HepG2 (cell line): ENCODE data around the gene TNFAIP3. TPM values are rescaled to one million over a fixed set of nuclear protein-coding genes. Genes with fewer than 3 reads are reported as not detected.

Experiments used
- ATAC-seq: fragments of 200-7000 bp; cut with Tn5 transposase; 3 replicates; pipeline ENCODE4 v1.9.1; 2020; ENCODE audit warnings: mild to moderate bottlenecking, moderate library complexity
- BruUV-seq: library from RNA; stranded (reverse); fragments of 400-500 nt; replicated peaks from 2 replicates; lab custom pipeline; 2021; lab: Mats Ljungman, UMichigan
- CTCF ChIA-PET: fragments of 300-600 bp; formaldehyde crosslinking; extraction: SDS; loops from one replicate; lab custom pipeline; 2021; ENCODE audit warnings: low total read pairs, inconsistent platforms, low intra/inter-chr PET ratio; lab: Yijun Ruan, JAX
- POLR2A ChIA-PET: fragments of 350-600 bp; sonication (Branson Sonifier 250); formaldehyde crosslinking; loops from one replicate; lab custom pipeline; 2020; ENCODE audit warnings: antibody characterized with exemption, inconsistent platforms; lab: Yijun Ruan, JAX
- DNase-seq: peaks from one replicate; pipeline ENCODE4 v3.0.0-alpha.2; 2015; ENCODE audit warnings: low spot score
- FAIRE-seq: peaks from 3 replicates; lab custom pipeline; 2011; peaks lifted over from hg19 to GRCh38; lab: Jason Lieb, UNC
- H2AFZ ChIP-seq: one replicate; pipeline ENCODE4 v1.6.1; 2011; ENCODE audit warnings: low read length, inconsistent platforms
- H3K27ac ChIP-seq: fragments of 300-600 bp; 3 replicates; pipeline ENCODE4 v1.8.0; 2011; ENCODE audit warnings: mixed run types, mild to moderate bottlenecking, mixed read lengths, low read length, inconsistent platforms; ENCODE audit not compliant: insufficient read depth; ENCODE audit errors: extremely low read length
- H3K27me3 ChIP-seq, 2 experiments: fragments of 200-600 bp in 1 of 2; 2 replicates in 1 of 2; 3 replicates in 1 of 2; pipeline versions ENCODE4 v1.6.0 to v1.8.0; 2011; ENCODE audit warnings: low read length in 2 of 2, mild to moderate bottlenecking in 2 of 2, moderate library complexity in 2 of 2, inconsistent platforms in 1 of 2; ENCODE audit not compliant: insufficient read depth in 2 of 2, control insufficient read depth in 1 of 2
- H3K36me3 ChIP-seq, 2 experiments: fragments of 200-600 bp in 1 of 2; replicated peaks in 1 of 2; 2 replicates in 1 of 2; 3 replicates in 1 of 2; pipeline versions ENCODE4 v1.5.1 to v1.8.0; 2011; ENCODE audit warnings: low read length in 2 of 2, inconsistent platforms in 1 of 2; ENCODE audit not compliant: insufficient read depth in 2 of 2, control insufficient read depth in 1 of 2
- H3K4me1 ChIP-seq: 2 replicates; pipeline ENCODE4 v1.5.1; 2012; ENCODE audit warnings: low read length, inconsistent platforms; ENCODE audit not compliant: insufficient read depth
- H3K4me2 ChIP-seq: 2 replicates; pipeline ENCODE4 v1.6.0; 2011; ENCODE audit warnings: low read depth, low read length, inconsistent platforms
- H3K4me3 ChIP-seq, 3 experiments: fragments of 200-600 bp in 1 of 3; sonication (generic), shearing (Covaris generic) in 1 of 3; replicated peaks in 1 of 3; 2 replicates each; pipeline ENCODE4 v1.5.1; 2011 to 2016; ENCODE audit warnings: low read length in 3 of 3, inconsistent platforms in 2 of 3, low read depth in 2 of 3, mild to moderate bottlenecking in 2 of 3, control low read depth in 1 of 3, mixed read lengths in 1 of 3; ENCODE audit not compliant: insufficient read depth in 1 of 3
- H3K79me2 ChIP-seq: one replicate; pipeline ENCODE4 v1.6.1; 2011; ENCODE audit warnings: low read length, inconsistent platforms; ENCODE audit not compliant: insufficient read depth
- H3K9ac ChIP-seq: 2 replicates; pipeline ENCODE4 v1.6.0; 2011; ENCODE audit warnings: mild to moderate bottlenecking, low read depth, low read length, inconsistent platforms; ENCODE audit not compliant: insufficient read depth
- H3K9me3 ChIP-seq: 2 replicates; pipeline ENCODE4 v1.5.1; 2012; ENCODE audit warnings: mild to moderate bottlenecking, low read length
- H4K20me1 ChIP-seq: 2 replicates; pipeline ENCODE4 v1.6.0; 2011; ENCODE audit warnings: inconsistent platforms, mild to moderate bottlenecking, low read length, moderate library complexity; ENCODE audit not compliant: insufficient read depth
- KLF13 ChIP-seq: sonication (generic); formaldehyde crosslinking; IDR thresholded peaks from 2 replicates; pipeline ENCODE4 v1.4.0; 2020; ENCODE audit warnings: mild to moderate bottlenecking, missing genetic modification reagents
- PRPF4 ChIP-seq: fragments of 200-400 bp; formaldehyde crosslinking; IDR thresholded peaks from 2 replicates; pipeline ENCODE4 v1.6.1; 2016; ENCODE audit warnings: low read length, low read depth; ENCODE audit not compliant: poor library complexity, severe bottlenecking
- RBFOX2 ChIP-seq: fragments of 200-400 bp; formaldehyde crosslinking; IDR thresholded peaks from 2 replicates; pipeline ENCODE4 v1.6.1; 2017; ENCODE audit warnings: low read depth, mild to moderate bottlenecking, low read length
- TBX2 ChIP-seq: sonication (generic); formaldehyde crosslinking; IDR thresholded peaks from 2 replicates; pipeline ENCODE4 v1.5.0; 2020; ENCODE audit warnings: missing genetic modification reagents, mild to moderate bottlenecking, borderline replicate concordance
- XRCC5 ChIP-seq: fragments of 200-400 bp; formaldehyde crosslinking; optimal IDR thresholded peaks from 2 replicates; pipeline ENCODE3; 2017; ENCODE audit warnings: mild to moderate bottlenecking, low read length
- ZBTB33 ChIP-seq: sonication (generic); formaldehyde crosslinking; IDR thresholded peaks from 2 replicates; pipeline ENCODE4 v1.4.0; 2020; ENCODE audit warnings: missing genetic modification reagents
- ZBTB38 ChIP-seq: sonication (generic); formaldehyde crosslinking; IDR thresholded peaks from 2 replicates; pipeline ENCODE4 v1.5.1; 2020; ENCODE audit warnings: mild to moderate bottlenecking, missing genetic modification reagents
- ZNF34 ChIP-seq: sonication (generic); formaldehyde crosslinking; IDR thresholded peaks from 2 replicates; pipeline ENCODE4 v1.4.0; 2020; ENCODE audit warnings: mild to moderate bottlenecking, missing genetic modification reagents, borderline replicate concordance
- ZNF557 ChIP-seq: sonication (generic); formaldehyde crosslinking; IDR thresholded peaks from 2 replicates; pipeline ENCODE4 v1.4.0; 2020; ENCODE audit warnings: missing genetic modification reagents
- ZNF670 ChIP-seq: sonication (generic); formaldehyde crosslinking; IDR thresholded peaks from 2 replicates; pipeline ENCODE4 v1.8.0; 2022; ENCODE audit warnings: mild to moderate bottlenecking, missing genetic modification reagents, borderline replicate concordance
- WGBS: methylation state at CpG from one replicate; pipeline ENCODE4 v1.1.6; 2017; ENCODE audit warnings: low lambda C conversion rate; 5-methylcytosine and 5-hydroxymethylcytosine counted together
- in situ Hi-C: cut with HindIII; loops from 2 replicates; pipeline ENCODE4 v1.10.0; 2017; ENCODE audit warnings: low pct_unique_long_range_greater_than_20kb; ENCODE audit not compliant: extremely low pct_ligation_motif_present
- intact Hi-C: fragments of 100-400 bp; cut with micrococcal nuclease; formaldehyde crosslinking; loops from one replicate; pipeline ENCODE4 v1.10.0; 2022; ENCODE audit not compliant: unreplicated experiment
- polyA plus RNA-seq, 8 experiments: library from polyadenylated mRNA; depleted of rRNA in 3 of 8; stranded (reverse) in 7 of 8; unstranded in 1 of 8; fragments of >200 nt; fragmentation: Illumina TruSeq in 4 of 8; extraction: Trizol in 4 of 8; gene quantifications; 2 replicates each; pipeline versions ENCODE4 v1.2.1 to v1.2.3, GENCODE V29; 2011 to 2016; ENCODE audit warnings: low read depth in 4 of 8, missing spikeins in 1 of 8, mixed read lengths in 1 of 8; ENCODE audit not compliant: insufficient read depth in 1 of 8
- total RNA-seq, 5 experiments: library from RNA; depleted of rRNA; stranded (reverse); fragments of >200 nt; fragmentation: Illumina TruSeq; extraction: Trizol; gene quantifications; 2 replicates each; pipeline ENCODE4 v1.2.3, GENCODE V29; 2016; ENCODE audit warnings: low read depth in 1 of 5
- TF ChIP-seq, protein P1 (sequence below), 2 experiments: sonication (generic) in 1 of 2; formaldehyde crosslinking in 1 of 2; IDR thresholded peaks; 2 replicates each; pipeline versions ENCODE4 v1.6.1 to v1.9.0; 2014 to 2022; ENCODE audit warnings: antibody characterized with exemption in 1 of 2, borderline replicate concordance in 1 of 2, inconsistent platforms in 1 of 2, low read depth in 1 of 2, missing genetic modification reagents in 1 of 2

Gene TNFAIP3
- total and polyA plus RNA-seq, 2 of the 13 experiments (the other 11 are each of a cell fraction or from before 2014, with no cell fraction given) = 28.2 to 47.1 TPM

DNA sequence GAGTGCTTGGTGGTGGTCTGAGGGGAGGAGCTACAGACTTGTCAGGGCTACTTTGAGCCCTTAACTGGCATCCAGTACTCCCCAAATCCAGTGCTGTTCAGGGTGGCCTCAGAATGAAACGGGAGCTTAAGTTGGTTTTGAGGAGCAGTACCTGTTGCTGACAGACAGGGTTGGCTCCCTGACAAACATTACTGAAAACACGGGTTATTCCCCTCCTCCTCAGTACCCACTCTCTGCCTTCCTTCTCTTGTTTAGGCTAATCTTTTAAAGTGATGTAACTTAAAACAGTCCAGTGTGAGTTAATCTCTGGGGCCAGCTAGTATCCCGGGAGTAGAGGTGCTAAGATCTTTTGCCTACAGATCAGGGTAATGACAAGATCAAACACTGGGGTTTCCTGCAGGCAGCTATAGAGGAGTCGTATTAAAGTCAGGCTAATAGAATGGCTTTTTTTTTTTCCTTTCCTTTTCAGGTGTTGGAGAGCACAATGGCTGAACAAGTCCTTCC is 3.7 kb downstream of the TNFAIP3 start (continued):
- TF ChIP-seq, protein P1, sequence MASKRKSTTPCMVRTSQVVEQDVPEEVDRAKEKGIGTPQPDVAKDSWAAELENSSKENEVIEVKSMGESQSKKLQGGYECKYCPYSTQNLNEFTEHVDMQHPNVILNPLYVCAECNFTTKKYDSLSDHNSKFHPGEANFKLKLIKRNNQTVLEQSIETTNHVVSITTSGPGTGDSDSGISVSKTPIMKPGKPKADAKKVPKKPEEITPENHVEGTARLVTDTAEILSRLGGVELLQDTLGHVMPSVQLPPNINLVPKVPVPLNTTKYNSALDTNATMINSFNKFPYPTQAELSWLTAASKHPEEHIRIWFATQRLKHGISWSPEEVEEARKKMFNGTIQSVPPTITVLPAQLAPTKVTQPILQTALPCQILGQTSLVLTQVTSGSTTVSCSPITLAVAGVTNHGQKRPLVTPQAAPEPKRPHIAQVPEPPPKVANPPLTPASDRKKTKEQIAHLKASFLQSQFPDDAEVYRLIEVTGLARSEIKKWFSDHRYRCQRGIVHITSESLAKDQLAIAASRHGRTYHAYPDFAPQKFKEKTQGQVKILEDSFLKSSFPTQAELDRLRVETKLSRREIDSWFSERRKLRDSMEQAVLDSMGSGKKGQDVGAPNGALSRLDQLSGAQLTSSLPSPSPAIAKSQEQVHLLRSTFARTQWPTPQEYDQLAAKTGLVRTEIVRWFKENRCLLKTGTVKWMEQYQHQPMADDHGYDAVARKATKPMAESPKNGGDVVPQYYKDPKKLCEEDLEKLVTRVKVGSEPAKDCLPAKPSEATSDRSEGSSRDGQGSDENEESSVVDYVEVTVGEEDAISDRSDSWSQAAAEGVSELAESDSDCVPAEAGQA (IDR thresholded peaks at IDR 0.05; ENCODE audit: low read depth) = no peak
- TF ChIP-seq, protein P1 (CRISPR knock-in tag; IDR thresholded peaks at IDR 0.05; ENCODE audit: borderline replicate concordance) = no peak

DNA sequence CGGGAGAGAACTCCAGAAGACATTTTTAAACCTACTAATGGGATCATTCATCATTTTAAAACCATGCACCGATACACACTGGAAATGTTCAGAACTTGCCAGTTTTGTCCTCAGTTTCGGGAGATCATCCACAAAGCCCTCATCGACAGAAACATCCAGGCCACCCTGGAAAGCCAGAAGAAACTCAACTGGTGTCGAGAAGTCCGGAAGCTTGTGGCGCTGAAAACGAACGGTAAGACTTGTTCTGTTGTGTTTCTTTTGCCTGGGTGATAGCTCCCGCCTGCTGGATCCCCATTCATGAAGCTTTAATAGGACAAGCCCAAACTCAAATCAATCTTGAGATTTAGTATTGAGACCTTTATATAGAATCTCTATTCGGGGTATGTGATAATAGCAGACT is 4.2 kb downstream of the TNFAIP3 start:
- Histone ChIP-seq H3K9ac (peak overlapping the region; percentile 97; the same call in 1 of the 2 replicates), H3K4me2 (peak overlapping the region; percentile 96), H3K4me1 (peaks cover 73% of the 10 kb centered on the region), H3K9me3 (no peaks in the 10 kb centered on the region), H4K20me1 (peaks cover 52% of the 10 kb centered on the region), H3K36me3 (peaks cover 20 to 50% of the 10 kb centered on the region in 2 experiments), H3K27ac (peak overlapping the region; percentile 43), H3K79me2 (peaks cover 89% of the 10 kb centered on the region), H2AFZ (no peak overlapping the region), H3K4me3 (peak overlapping the region; percentile 75 to 100 (median 92)), H3K27me3 (no peaks in the 10 kb centered on the region; a peak in 1 of 5 replicates)
- intact Hi-C loops = loop anchor here (5.0 kb wide), 1 partner anchor 236 kb away; the partner anchor contains the start of gene PERP
- WGBS = 78% methylated on average over 11 of the region's 11 CpGs
- POLR2A ChIA-PET = interaction anchor here (0.8 to 3.3 kb wide), 7 partner anchors 76 to 174 kb away, joined by 3 to 15 read pairs (median 4); no protein-coding TSS in a partner anchor
- no TSS peak for BruUV-seq
- in situ Hi-C loops = no loop called here
- no peak for ATAC-seq
- CTCF ChIA-PET = interaction anchor here (0.6 to 8.6 kb wide), 2 partner anchors 165 to 173 kb away, joined by 3 to 102 read pairs; no protein-coding TSS in a partner anchor
- TF ChIP-seq ZBTB38 (CRISPR knock-in tag) (peak; percentile 95), KLF13 (CRISPR knock-in tag) (no peak), ZNF670 (CRISPR knock-in tag) (0 out of 2 replicates have a peak, but pooled peaks have one; percentile 44), TBX2 (0 out of 2 replicates have a peak, but pooled peaks have one; percentile 1), ZNF34 (0 out of 2 replicates have a peak, but pooled peaks have one; percentile 16), RBFOX2 (peak; percentile 27; the same call in 1 of the 2 replicates), PRPF4 (peak; percentile 97), XRCC5 (no peak), ZNF557 (CRISPR knock-in tag) (no peak), ZBTB33 (0 out of 2 replicates have a peak, but pooled peaks have one; percentile 15)
- no peak for DNase-seq
- no peak for FAIRE-seq
